Esophagus squamous epithelium (tissue), 5 donors: ENCODE results near the gene DIP2A. TPM values are rescaled to one million over a fixed set of nuclear protein-coding genes. Genes with fewer than 3 reads are reported as not detected.

ENCODE experiments used
- DNase-seq: peaks from one replicate; lab custom pipeline; 2025; lab: John Stamatoyannopoulos, UW
- H3K27ac ChIP-seq, 4 donors: fragments of 200-600 bp; sonication (generic); one replicate each; pipeline ENCODE4 v1.5.1; 2016 to 2019; ENCODE audit warnings: mild to moderate bottlenecking in 1 of 4
- H3K27me3 ChIP-seq, 4 donors: fragments of 200-600 bp; sonication (generic); 1 replicate in 3 of 4; 2 replicates in 1 of 4; pipeline versions ENCODE4 v1.5.1 to v1.6.0; 2017 to 2021; ENCODE audit warnings: antibody characterized with exemption in 1 of 4
- H3K36me3 ChIP-seq, 3 donors: fragments of 200-600 bp; sonication (generic); one replicate each; pipeline ENCODE4 v1.5.1; 2016 to 2019
- H3K4me1 ChIP-seq, 3 donors: fragments of 200-600 bp; sonication (generic); one replicate each; pipeline ENCODE4 v1.5.1; 2017 to 2019
- H3K4me3 ChIP-seq, 4 donors: fragments of 200-600 bp; sonication (generic); 1 replicate in 3 of 4; 2 replicates in 1 of 4; pipeline ENCODE4 v1.5.1; 2016 to 2019; ENCODE audit warnings: mild to moderate bottlenecking in 2 of 4, moderate library complexity in 1 of 4
- H3K9me3 ChIP-seq, 3 donors: fragments of 200-600 bp; sonication (generic); one replicate each; pipeline ENCODE4 v1.5.1; 2016 to 2019
- CTCF ChIP-seq, 6 experiments: fragments of 450-650 bp in 4 of 6; fragments of 200-600 bp in 2 of 6; sonication (generic) in 2 of 6; IDR thresholded peaks; one replicate each; pipeline ENCODE4 v1.5.1; 2016 to 2019; ENCODE audit warnings: antibody characterized with exemption in 6 of 6, mild to moderate bottlenecking in 4 of 6, moderate library complexity in 4 of 6
- POLR2A ChIP-seq, 4 donors: fragments of 450-650 bp; IDR thresholded peaks; one replicate each; pipeline ENCODE4 v1.6.1; 2017; ENCODE audit warnings: antibody characterized with exemption in 4 of 4, mild to moderate bottlenecking in 4 of 4, moderate library complexity in 3 of 4
- WGBS, 2 donors: methylation state at CpG; one replicate each; pipeline ENCODE4 v1.1.5; 2018; 5-methylcytosine and 5-hydroxymethylcytosine counted together
- intact Hi-C: fragments of 100-400 bp; cut with DNase I; formaldehyde crosslinking; loops from one replicate; pipeline ENCODE4 v1.15.0; 2022
- total RNA-seq, 4 donors: library from RNA; depleted of rRNA; stranded (reverse); fragments of >200 nt; gene quantifications; one replicate each; pipeline ENCODE4 v1.1.0, GENCODE V29; 2016
- donor health status: DM: yes; HTN: yes; CAD: no.

DIP2A gene
- total RNA-seq, 4 donors from 2014 or later, result 16.7 to 40.3 (median 33.0) TPM

DNA sequence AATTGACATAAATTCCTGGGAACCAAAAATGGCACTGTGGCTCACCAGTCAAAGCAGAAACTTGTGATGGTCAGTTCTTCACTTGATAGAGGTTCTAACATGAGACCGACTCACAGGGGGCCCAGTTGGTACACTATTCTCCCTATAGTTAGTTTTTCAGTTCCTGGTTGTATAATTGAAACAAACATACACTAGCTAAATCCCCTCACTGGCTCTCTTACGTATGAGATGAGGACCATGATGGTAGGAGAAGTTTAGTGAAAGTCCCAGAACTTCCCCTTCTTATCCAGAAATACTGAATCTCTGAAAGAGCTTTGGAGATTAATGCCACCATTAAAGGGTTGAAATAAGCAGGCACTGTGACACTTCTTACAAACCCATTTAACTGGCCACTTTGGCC lies 148.9 kb downstream of the DIP2A start:
- Histone ChIP-seq H3K9me3 (no peaks in the 10 kb centered on the region), H3K4me1 (peaks cover 0 to 20% (median 0%) of the 10 kb centered on the region in 3 donors), H3K27me3 (no peaks in the 10 kb centered on the region), H3K36me3 (no peaks in the 10 kb centered on the region), H3K27ac (no peak overlapping the region), H3K4me3 (no peak overlapping the region)
- intact Hi-C loops, result no loop called here
- no peak for DNase-seq
- TF ChIP-seq POLR2A (IDR thresholded peaks at IDR 0.05), result no peak
- TF ChIP-seq CTCF (IDR thresholded peaks at IDR 0.05), result no peak
- 90 to 93% methylated on average over 2 of the region's 2 CpGs for WGBS, 2 donors

DNA sequence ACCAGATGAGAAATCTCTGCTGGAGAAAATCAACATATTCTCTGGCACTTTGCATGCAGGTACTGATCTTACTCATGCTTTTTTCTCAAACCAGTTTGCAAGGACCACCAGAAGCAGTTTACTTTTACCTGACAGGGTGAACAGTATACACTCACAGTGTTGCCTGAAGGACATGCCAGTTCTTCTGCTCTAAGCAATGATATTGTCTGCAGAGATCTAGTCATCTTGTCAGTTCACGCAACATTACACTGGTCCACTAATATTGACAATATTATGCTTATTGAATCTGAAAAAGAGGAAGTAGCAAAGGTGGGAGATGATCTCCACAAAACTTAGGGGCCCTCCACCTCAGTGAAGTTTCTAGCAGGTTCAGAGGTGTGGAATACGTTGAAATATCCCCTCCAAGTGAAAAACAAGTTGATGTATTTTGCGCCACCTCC lies 150.0 kb downstream of the DIP2A start:
- Histone ChIP-seq H3K27me3 (no peaks in the 10 kb centered on the region), H3K27ac (no peak overlapping the region), H3K4me3 (no peak overlapping the region), H3K4me1 (peaks cover 0 to 20% (median 0%) of the 10 kb centered on the region in 3 donors), H3K36me3 (no peaks in the 10 kb centered on the region), H3K9me3 (no peaks in the 10 kb centered on the region)
- intact Hi-C loops, result no loop called here
- DNase-seq, result no peak
- TF ChIP-seq POLR2A (IDR thresholded peaks at IDR 0.05), result no peak
- no peak for TF ChIP-seq CTCF (IDR thresholded peaks at IDR 0.05)
- 76% methylated on average over 3 of the region's 3 CpGs for WGBS, 2 donors

DNA sequence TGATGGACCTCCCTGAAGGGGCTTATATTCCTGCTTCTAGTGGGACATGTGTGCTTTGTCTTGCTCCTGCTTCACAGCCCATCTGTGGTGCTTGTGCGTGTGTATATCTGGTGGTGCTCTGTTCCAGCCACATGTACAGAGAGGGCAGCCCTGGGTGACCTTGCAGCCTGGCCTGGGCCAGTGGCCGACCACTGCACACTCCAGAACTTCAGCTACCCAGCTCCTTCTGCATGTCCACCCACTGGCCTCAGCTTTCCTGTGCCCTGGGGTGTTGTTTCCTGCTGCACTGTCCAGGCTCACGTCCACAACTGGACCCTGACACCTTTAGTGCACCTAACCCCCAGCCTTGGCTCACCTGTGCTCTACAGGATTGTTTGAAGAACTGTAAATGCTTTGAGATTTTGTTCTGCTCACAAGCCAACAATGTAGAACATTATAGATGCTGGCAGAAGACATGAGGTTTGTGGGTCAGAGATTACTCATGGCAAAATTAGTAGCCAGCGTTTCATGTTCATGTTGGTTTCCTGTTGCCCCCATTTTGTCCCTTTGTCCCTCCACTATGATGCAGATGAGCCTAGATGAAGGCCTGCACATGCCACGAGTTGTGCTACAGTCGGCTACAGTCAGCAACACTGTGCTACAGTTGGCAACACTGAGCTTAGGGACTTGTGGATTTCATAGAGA lies 151.5 kb downstream of the DIP2A start:
- 58 to 74% methylated on average over 2 to 5 of the region's 6 CpGs for WGBS, 2 donors
- no peak overlapping the region for H3K27ac ChIP-seq
- DNase-seq, result no peak

DNA sequence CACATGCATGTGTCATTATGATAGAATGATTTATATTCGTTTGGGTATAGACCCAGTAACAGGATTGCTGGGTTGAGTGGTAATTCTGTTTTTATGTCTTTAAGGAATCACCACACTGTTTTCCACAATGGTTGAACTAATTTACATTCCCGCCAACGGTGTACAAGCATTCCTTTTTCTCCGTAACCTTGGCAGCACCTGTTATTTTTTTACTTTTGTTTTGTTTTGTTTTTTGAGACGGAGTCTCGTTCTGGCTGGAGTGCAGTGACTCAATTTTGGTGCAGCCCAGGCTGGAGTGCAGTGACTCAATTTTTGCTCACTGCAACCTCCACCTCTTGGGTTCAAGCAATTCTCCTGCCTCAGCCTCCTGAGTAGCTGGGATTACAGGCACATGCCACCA lies 154.7 kb downstream of the DIP2A start:
- Histone ChIP-seq H3K4me3 (no peak overlapping the region), H3K27ac (no peak overlapping the region), H3K27me3 (peaks cover 0 to 7% (median 0%) of the 10 kb centered on the region in 4 donors), H3K4me1 (no peaks in the 10 kb centered on the region), H3K9me3 (no peaks in the 10 kb centered on the region), H3K36me3 (no peaks in the 10 kb centered on the region)
- WGBS, 2 donors, result 53 to 71% methylated on average over 5 to 6 of the region's 6 CpGs
- DNase-seq, result no peak
- intact Hi-C loops, result no loop called here
- TF ChIP-seq CTCF (IDR thresholded peaks at IDR 0.05), result no peak
- no peak for TF ChIP-seq POLR2A (IDR thresholded peaks at IDR 0.05)

More for the DNA sequence above, 151.5 kb downstream of the DIP2A start:
- intact Hi-C loops, result no loop called here
- Histone ChIP-seq H3K4me3 (no peak overlapping the region), H3K4me1 (peaks cover 0 to 17% (median 0%) of the 10 kb centered on the region in 3 donors), H3K27me3 (no peaks in the 10 kb centered on the region), H3K36me3 (no peaks in the 10 kb centered on the region), H3K9me3 (no peaks in the 10 kb centered on the region)
- TF ChIP-seq POLR2A (IDR thresholded peaks at IDR 0.05) (no peak), CTCF (IDR thresholded peaks at IDR 0.05) (no peak)

GRCh38 chr21:46616050-46616449 lies 157.4 kb downstream of the DIP2A start:
- H3K9me3 ChIP-seq, result no peaks in the 10 kb centered on the region
- no peaks in the 10 kb centered on the region for H3K36me3 ChIP-seq
- no peak for DNase-seq
- peaks cover 0 to 25% (median 0%) of the 10 kb centered on the region in 4 donors for H3K27me3 ChIP-seq
- H3K27ac ChIP-seq, result no peak overlapping the region
- intact Hi-C loops, result no loop called here
- no peaks in the 10 kb centered on the region for H3K4me1 ChIP-seq
- TF ChIP-seq POLR2A (IDR thresholded peaks at IDR 0.05) (no peak), CTCF (IDR thresholded peaks at IDR 0.05) (no peak)
- no peak overlapping the region for H3K4me3 ChIP-seq
- WGBS, 2 donors, result 100% methylated on average over 2 of the region's 2 CpGs
